ENCODE results near the gene PHLDB3.

PHLDB3 gene

GRCh38 chr19:43503501-43504425, 783 bp downstream of the PHLDB3 start:
- Histone ChIP-seq H3F3A (ENCODE audit: insufficient read depth) (0 out of 2 replicates have a peak, but pooled peaks cover 4% of the 10 kb centered on the region), H2AFZ (ENCODE audit: low read depth, low read length, severe bottlenecking) (peak overlapping the region; percentile 99), H3K36me3 (ENCODE audit: low read length) (no peaks in the 10 kb centered on the region), H3K9me2 (replicated peaks; ENCODE audit: insufficient read depth, low read length) (no peaks in the 10 kb centered on the region), H3K27me3 (ENCODE audit: low read length) (no peaks in the 10 kb centered on the region), H3K27ac (ENCODE audit: low read depth, low read length) (no peak overlapping the region; the same call in 1 of the 2 replicates), H3K9me3 (ENCODE audit: insufficient read depth, low read length) (no peaks in the 10 kb centered on the region), H4K20me1 (ENCODE audit: low read depth, low read length) (no peaks in the 10 kb centered on the region), H3K79me2 (ENCODE audit: insufficient read depth, low read length) (no peaks in the 10 kb centered on the region), H3K4me3 (ENCODE audit: insufficient read depth, low read length, poor library complexity, severe bottlenecking) (peak overlapping the region; percentile 66), H3K9ac (ENCODE audit: low read length) (peak overlapping the region; percentile 62), H3K4me2 (ENCODE audit: low read depth, low read length, poor library complexity, severe bottlenecking) (peak overlapping the region; percentile 97)
- TF ChIP-seq, protein P1, sequence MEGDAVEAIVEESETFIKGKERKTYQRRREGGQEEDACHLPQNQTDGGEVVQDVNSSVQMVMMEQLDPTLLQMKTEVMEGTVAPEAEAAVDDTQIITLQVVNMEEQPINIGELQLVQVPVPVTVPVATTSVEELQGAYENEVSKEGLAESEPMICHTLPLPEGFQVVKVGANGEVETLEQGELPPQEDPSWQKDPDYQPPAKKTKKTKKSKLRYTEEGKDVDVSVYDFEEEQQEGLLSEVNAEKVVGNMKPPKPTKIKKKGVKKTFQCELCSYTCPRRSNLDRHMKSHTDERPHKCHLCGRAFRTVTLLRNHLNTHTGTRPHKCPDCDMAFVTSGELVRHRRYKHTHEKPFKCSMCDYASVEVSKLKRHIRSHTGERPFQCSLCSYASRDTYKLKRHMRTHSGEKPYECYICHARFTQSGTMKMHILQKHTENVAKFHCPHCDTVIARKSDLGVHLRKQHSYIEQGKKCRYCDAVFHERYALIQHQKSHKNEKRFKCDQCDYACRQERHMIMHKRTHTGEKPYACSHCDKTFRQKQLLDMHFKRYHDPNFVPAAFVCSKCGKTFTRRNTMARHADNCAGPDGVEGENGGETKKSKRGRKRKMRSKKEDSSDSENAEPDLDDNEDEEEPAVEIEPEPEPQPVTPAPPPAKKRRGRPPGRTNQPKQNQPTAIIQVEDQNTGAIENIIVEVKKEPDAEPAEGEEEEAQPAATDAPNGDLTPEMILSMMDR (IDR thresholded peaks at IDR 0.05; ENCODE audit: insufficient read depth, low read length, poor library complexity, severe bottlenecking): no peak
- TF ChIP-seq EZH2phosphoT487 (conservative IDR thresholded peaks at IDR 0.05; ENCODE audit: low read length): no peak

- no peak overlapping the region for H2AFZ ChIP-seq (ENCODE audit: low read depth, low read length, severe bottlenecking)
- H3K27me3 ChIP-seq (ENCODE audit: low read length): no peaks in the 10 kb centered on the region
Observed at GRCh38 chr19:43502419-43502976, 2.0 kb downstream of the PHLDB3 start.

DNA sequence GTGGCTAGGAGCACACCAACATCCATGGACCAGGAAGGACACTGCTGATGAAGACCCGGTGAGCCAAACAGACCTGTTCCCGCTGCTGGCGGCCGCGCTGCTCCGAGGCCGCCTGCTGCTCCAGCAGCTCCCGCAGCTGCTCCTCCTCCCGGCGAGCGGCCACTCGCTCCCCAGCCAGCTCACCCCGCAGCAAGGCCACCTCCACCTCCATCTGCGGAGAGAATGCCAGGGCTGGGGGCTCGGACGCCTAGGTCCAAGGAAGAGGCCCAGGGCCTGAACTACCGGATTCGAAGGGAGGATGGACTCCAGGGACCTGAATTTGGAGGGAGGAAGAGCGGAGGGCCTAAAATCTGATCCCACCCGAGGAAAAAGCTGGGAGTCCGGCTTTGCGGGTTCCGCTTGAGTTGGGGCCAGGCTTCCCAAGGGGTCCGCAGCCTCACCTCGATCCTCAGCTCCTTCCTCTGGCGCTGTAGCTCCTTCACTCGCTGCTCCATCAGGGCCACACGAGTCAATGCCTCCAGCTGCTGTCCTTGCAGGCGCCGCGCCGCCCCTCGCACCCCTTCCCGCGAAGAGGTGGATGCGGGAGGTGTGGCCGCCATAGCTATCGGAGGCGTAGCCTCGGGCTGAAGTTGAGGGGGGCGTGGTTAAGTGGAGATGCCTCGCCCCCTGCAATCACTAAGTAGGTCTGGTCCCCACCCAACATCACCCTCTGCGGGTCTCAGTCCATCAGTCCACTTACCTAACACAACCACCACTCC, 2.7 kb downstream of the PHLDB3 start:
- no peak for TF ChIP-seq EZH2phosphoT487 (conservative IDR thresholded peaks at IDR 0.05; ENCODE audit: low read length)
- TF ChIP-seq, protein P1 (IDR thresholded peaks at IDR 0.05; ENCODE audit: insufficient read depth, low read length, poor library complexity, severe bottlenecking): no peak
- Histone ChIP-seq H3F3A (ENCODE audit: insufficient read depth) (0 out of 2 replicates have a peak, but pooled peaks cover 4% of the 10 kb centered on the region), H3K9ac (ENCODE audit: low read length) (no peak overlapping the region), H3K36me3 (ENCODE audit: low read length) (no peaks in the 10 kb centered on the region), H3K9me2 (replicated peaks; ENCODE audit: insufficient read depth, low read length) (no peaks in the 10 kb centered on the region), H3K27me3 (ENCODE audit: low read length) (no peaks in the 10 kb centered on the region), H3K9me3 (ENCODE audit: insufficient read depth, low read length) (no peaks in the 10 kb centered on the region), H3K79me2 (ENCODE audit: insufficient read depth, low read length) (no peaks in the 10 kb centered on the region), H2AFZ (ENCODE audit: low read depth, low read length, severe bottlenecking) (no peak overlapping the region), H3K4me3 (ENCODE audit: insufficient read depth, low read length, poor library complexity, severe bottlenecking) (no peak overlapping the region), H4K20me1 (ENCODE audit: low read depth, low read length) (no peaks in the 10 kb centered on the region), H3K4me2 (ENCODE audit: low read depth, low read length, poor library complexity, severe bottlenecking) (no peak overlapping the region), H3K27ac (ENCODE audit: low read depth, low read length) (no peak overlapping the region)

More at GRCh38 chr19:43502419-43502976, 2.0 kb downstream of the PHLDB3 start:
- no peaks in the 10 kb centered on the region for H3K9me3 ChIP-seq (ENCODE audit: insufficient read depth, low read length)
- H3F3A ChIP-seq (ENCODE audit: insufficient read depth): 0 out of 2 replicates have a peak, but pooled peaks cover 4% of the 10 kb centered on the region
- no peak overlapping the region for H3K27ac ChIP-seq (ENCODE audit: low read depth, low read length)
- no peaks in the 10 kb centered on the region for H3K79me2 ChIP-seq (ENCODE audit: insufficient read depth, low read length)
- no peak for TF ChIP-seq EZH2phosphoT487 (conservative IDR thresholded peaks at IDR 0.05; ENCODE audit: low read length)
- TF ChIP-seq, protein P1 (IDR thresholded peaks at IDR 0.05; ENCODE audit: insufficient read depth, low read length, poor library complexity, severe bottlenecking): no peak
- no peaks in the 10 kb centered on the region for H3K9me2 ChIP-seq (replicated peaks; ENCODE audit: insufficient read depth, low read length)
- H3K9ac ChIP-seq (ENCODE audit: low read length): no peak overlapping the region
- H3K4me3 ChIP-seq (ENCODE audit: insufficient read depth, low read length, poor library complexity, severe bottlenecking): no peak overlapping the region
- H3K36me3 ChIP-seq (ENCODE audit: low read length): no peaks in the 10 kb centered on the region
- H3K4me2 ChIP-seq (ENCODE audit: low read depth, low read length, poor library complexity, severe bottlenecking): no peak overlapping the region
- H4K20me1 ChIP-seq (ENCODE audit: low read depth, low read length): no peaks in the 10 kb centered on the region
